Stomach (tissue), 9 donors: ENCODE results near the gene RGPD8. TPM values are rescaled to one million over a fixed set of nuclear protein-coding genes. Genes with fewer than 3 reads are reported as not detected.
"Not testable (repeated sequence)": the region's sequence is repeated elsewhere in the genome, so short reads cannot be mapped to it uniquely, and the experiment has no call there.

Experiments
- DNase-seq, 2 donors: peaks; one replicate each; pipeline versions ENCODE4 v3.0.0 to v3.0.0-alpha.2; 2013 to 2019
- H3K27ac ChIP-seq, 5 donors: fragments of 200-600 bp in 4 of 5; sonication (generic) in 4 of 5; one replicate each; pipeline ENCODE4 v1.5.1; 2013 to 2019; ENCODE audit warnings: mild to moderate bottlenecking in 1 of 5, moderate library complexity in 1 of 5
- H3K27me3 ChIP-seq, 3 donors: fragments of 200-600 bp; sonication (generic); one replicate each; pipeline ENCODE4 v1.5.1; 2017 to 2019; ENCODE audit warnings: mixed run types in 1 of 3
- H3K36me3 ChIP-seq, 4 donors: fragments of 200-600 bp; sonication (generic); 1 replicate in 3 of 4; 2 replicates in 1 of 4; pipeline ENCODE4 v1.5.1; 2016 to 2019
- H3K4me1 ChIP-seq, 4 donors: fragments of 200-600 bp; sonication (generic); one replicate each; pipeline ENCODE4 v1.5.1; 2016 to 2019
- H3K4me3 ChIP-seq, 4 donors: fragments of 200-600 bp; sonication (generic) in 3 of 4; one replicate each; pipeline ENCODE4 v1.5.1; 2016 to 2019; ENCODE audit warnings: mild to moderate bottlenecking in 1 of 4
- H3K9me3 ChIP-seq, 4 donors: fragments of 200-600 bp; sonication (generic); one replicate each; pipeline ENCODE4 v1.5.1; 2016 to 2019
- CTCF ChIP-seq, 7 experiments: fragments of 450-650 bp in 4 of 7; fragments of 200-600 bp in 3 of 7; sonication (generic) in 3 of 7; IDR thresholded peaks; one replicate each; pipeline ENCODE4 v1.5.1; 2016 to 2019; ENCODE audit warnings: antibody characterized with exemption in 7 of 7, control low read depth in 2 of 7, mild to moderate bottlenecking in 1 of 7
- EP300 ChIP-seq: sonication (generic); formaldehyde crosslinking; IDR thresholded peaks from one replicate; pipeline ENCODE4 v1.6.1; 2017; ENCODE audit warnings: antibody characterized with exemption
- POLR2A ChIP-seq, 4 donors: fragments of 450-650 bp; IDR thresholded peaks; one replicate each; pipeline ENCODE4 v1.6.1; 2016; ENCODE audit warnings: antibody characterized with exemption in 4 of 4, control low read depth in 2 of 4, mild to moderate bottlenecking in 1 of 4, moderate library complexity in 1 of 4
- POLR2AphosphoS5 ChIP-seq, 3 donors: sonication (generic); formaldehyde crosslinking; IDR thresholded peaks; one replicate each; pipeline ENCODE4 v1.6.1; 2016; ENCODE audit warnings: antibody characterized with exemption in 3 of 3
- WGBS, 5 donors: extraction: QIAGEN DNeasy Blood & Tissue Kit in 3 of 5; methylation state at CpG; one replicate each; pipeline versions ENCODE4 v1.1.5 to v1.1.7; 2013 to 2018; 5-methylcytosine and 5-hydroxymethylcytosine counted together
- intact Hi-C: fragments of 100-400 bp; cut with DNase I; formaldehyde crosslinking; loops from one replicate; pipeline ENCODE4 v1.15.1; 2023; ENCODE audit warnings: low total_unique reads
- polyA plus RNA-seq, 3 donors: library from polyadenylated mRNA; stranded (reverse); fragments of 200-250 nt; gene quantifications; one replicate each; pipeline ENCODE4 v1.2.3, GENCODE V29; 2013
- total RNA-seq, 5 donors: library from RNA; depleted of rRNA; stranded (reverse); fragments of >200 nt; gene quantifications; one replicate each; pipeline versions ENCODE4 v1.1.0 to v1.2.3, GENCODE V29; 2014 to 2016
- donor health status: healthy with polysubstance abuse.
- donor health status: Bipolar disorder and iron deficiency.
- donor health status: healthy.

Gene RGPD8
- total and polyA plus RNA-seq, 8 donors = 0.31 to 54.3 (median 17.1) TPM; not detected in 1

GRCh38 chr2:112459372-112459771 lies 25.9 kb upstream of the RGPD8 start:
- H3K36me3 ChIP-seq = no peaks in the 10 kb centered on the region
- H3K27me3 ChIP-seq = peaks cover 0 to 8% (median 0%) of the 10 kb centered on the region in 3 donors
- TF ChIP-seq CTCF (IDR thresholded peaks at IDR 0.05) (no peak), POLR2A (IDR thresholded peaks at IDR 0.05) (no peak), POLR2AphosphoS5 (IDR thresholded peaks at IDR 0.05) (no peak), EP300 (no peak)
- no peak overlapping the region for H3K27ac ChIP-seq
- H3K9me3 ChIP-seq = no peaks in the 10 kb centered on the region
- H3K4me1 ChIP-seq = no peaks in the 10 kb centered on the region
- H3K4me3 ChIP-seq = no peak overlapping the region
- WGBS, 5 donors = 85 to 100% (median 92%) methylated on average over 1 of the region's 1 CpG
- DNase-seq = no peak
- intact Hi-C loops = no loop called here

GRCh38 chr2:112454586-112454985 lies 21.1 kb upstream of the RGPD8 start:
- intact Hi-C loops = no loop called here
- TF ChIP-seq POLR2A (IDR thresholded peaks at IDR 0.05) = no peak
- no peak for TF ChIP-seq POLR2AphosphoS5 (IDR thresholded peaks at IDR 0.05)
- TF ChIP-seq CTCF (IDR thresholded peaks at IDR 0.05) = no peak
- no peak for TF ChIP-seq EP300
- no peak for DNase-seq
- H3K4me3 ChIP-seq = no peak overlapping the region
- no peaks in the 10 kb centered on the region for H3K4me1 ChIP-seq
- H3K9me3 ChIP-seq = peaks cover 0 to 9% (median 4%) of the 10 kb centered on the region in 4 donors
- no peak overlapping the region for H3K27ac ChIP-seq
- H3K27me3 ChIP-seq = no peaks in the 10 kb centered on the region
- no peaks in the 10 kb centered on the region for H3K36me3 ChIP-seq

GRCh38 chr2:112451317-112451716 lies 17.9 kb upstream of the RGPD8 start:
- intact Hi-C loops = no loop called here
- Histone ChIP-seq H3K36me3 (no peaks in the 10 kb centered on the region), H3K4me1 (no peaks in the 10 kb centered on the region), H3K4me3 (no peak overlapping the region), H3K27me3 (no peaks in the 10 kb centered on the region), H3K27ac (no peak overlapping the region), H3K9me3 (peaks cover 0 to 11% (median 4%) of the 10 kb centered on the region in 4 donors)
- DNase-seq = no peak
- 92 to 100% (median 95%) methylated on average over 1 of the region's 1 CpG for WGBS, 5 donors
- TF ChIP-seq POLR2AphosphoS5 (IDR thresholded peaks at IDR 0.05) (no peak), CTCF (IDR thresholded peaks at IDR 0.05) (no peak), EP300 (no peak), POLR2A (IDR thresholded peaks at IDR 0.05) (no peak)

GRCh38 chr2:112449854-112450253 lies 16.4 kb upstream of the RGPD8 start:
- no peaks in the 10 kb centered on the region for H3K27me3 ChIP-seq
- H3K36me3 ChIP-seq = no peaks in the 10 kb centered on the region
- H3K4me3 ChIP-seq = no peak overlapping the region
- 88 to 95% (median 93%) methylated on average over 4 of the region's 4 CpGs for WGBS, 5 donors
- no peaks in the 10 kb centered on the region for H3K4me1 ChIP-seq
- DNase-seq = no peak
- peaks cover 0 to 11% (median 4%) of the 10 kb centered on the region in 4 donors for H3K9me3 ChIP-seq
- TF ChIP-seq EP300 = no peak
- no peak for TF ChIP-seq POLR2A (IDR thresholded peaks at IDR 0.05)
- TF ChIP-seq POLR2AphosphoS5 (IDR thresholded peaks at IDR 0.05) = no peak
- no peak overlapping the region for H3K27ac ChIP-seq
- intact Hi-C loops = no loop called here

- H3K27me3 ChIP-seq, H3K36me3 ChIP-seq, H3K27ac ChIP-seq, H3K9me3 ChIP-seq, H3K4me3 ChIP-seq, H3K4me1 ChIP-seq, DNase-seq, intact Hi-C loops: not testable (repeated sequence)
- 38 to 67% methylated on average over 1 of the region's 1 CpG; no CpG with 5 or more reads in 3 of the 5 donors for WGBS, 5 donors
Measured at GRCh38 chr2:112444256-112444655, 10.8 kb upstream of the RGPD8 start.

GRCh38 chr2:112438603-112439261 lies 5.3 kb upstream of the RGPD8 start:
- not testable (repeated sequence) for H3K4me3 ChIP-seq, H3K27ac ChIP-seq, DNase-seq, H3K36me3 ChIP-seq, H3K4me1 ChIP-seq, H3K9me3 ChIP-seq
- intact Hi-C loops = loop anchor here (5.0 kb wide), 1 partner anchor 181 kb away; the partner anchor contains the start of gene ZC3H8
- H3K27me3 ChIP-seq = peaks cover 0 to 22% (median 0%) of the 10 kb centered on the region in 3 donors
- WGBS, 5 donors = 70 to 83% (median 80%) methylated on average over 6 of the region's 6 CpGs

- not testable (repeated sequence) for H3K27ac ChIP-seq, H3K9me3 ChIP-seq, H3K36me3 ChIP-seq, DNase-seq, H3K4me1 ChIP-seq, H3K4me3 ChIP-seq
- H3K27me3 ChIP-seq = peaks cover 0 to 22% (median 0%) of the 10 kb centered on the region in 3 donors
- intact Hi-C loops = loop anchor here (5.0 kb wide), 1 partner anchor 180 kb away; the partner anchor contains the start of gene ZC3H8
- 66 to 83% (median 73%) methylated on average over 10 to 16 of the region's 16 CpGs for WGBS, 5 donors
Measured at GRCh38 chr2:112437405-112437831, 4.0 kb upstream of the RGPD8 start.

GRCh38 chr2:112436993-112437392 lies 3.5 kb upstream of the RGPD8 start:
- 84 to 100% (median 87%) methylated on average over 1 to 10 of the region's 10 CpGs; no CpG with 5 or more reads in 1 of the 5 donors for WGBS, 5 donors
- not testable (repeated sequence) for H3K9me3 ChIP-seq, H3K36me3 ChIP-seq, H3K27ac ChIP-seq, H3K4me3 ChIP-seq, DNase-seq, H3K4me1 ChIP-seq
- peaks cover 0 to 22% (median 0%) of the 10 kb centered on the region in 3 donors for H3K27me3 ChIP-seq
- intact Hi-C loops = loop anchor here (5.0 kb wide), 1 partner anchor 180 kb away; the partner anchor contains the start of gene ZC3H8
